Ovary (tissue), 3 donors: ENCODE data around the gene SLC41A3.

Experiments used
- EP300 ChIP-seq: sonication (generic); formaldehyde crosslinking; IDR thresholded peaks from one replicate; pipeline ENCODE4 v1.6.1; 2017; ENCODE audit warnings: antibody characterized with exemption
- POLR2A ChIP-seq: fragments of 450-650 bp; IDR thresholded peaks from one replicate; pipeline ENCODE4 v1.6.1; 2017; ENCODE audit warnings: antibody characterized with exemption, mild to moderate bottlenecking, moderate library complexity
- TF ChIP-seq, protein P1 (sequence below), 3 donors: fragments of 450-650 bp in 2 of 3; fragments of 200-600 bp in 1 of 3; IDR thresholded peaks; one replicate each; pipeline versions ENCODE4 v1.5.1 to v1.8.0; 2016 to 2022; ENCODE audit warnings: antibody characterized with exemption in 3 of 3, mild to moderate bottlenecking in 1 of 3
- donor health status: DM: no; HTN: no; CAD: no.

DNA sequence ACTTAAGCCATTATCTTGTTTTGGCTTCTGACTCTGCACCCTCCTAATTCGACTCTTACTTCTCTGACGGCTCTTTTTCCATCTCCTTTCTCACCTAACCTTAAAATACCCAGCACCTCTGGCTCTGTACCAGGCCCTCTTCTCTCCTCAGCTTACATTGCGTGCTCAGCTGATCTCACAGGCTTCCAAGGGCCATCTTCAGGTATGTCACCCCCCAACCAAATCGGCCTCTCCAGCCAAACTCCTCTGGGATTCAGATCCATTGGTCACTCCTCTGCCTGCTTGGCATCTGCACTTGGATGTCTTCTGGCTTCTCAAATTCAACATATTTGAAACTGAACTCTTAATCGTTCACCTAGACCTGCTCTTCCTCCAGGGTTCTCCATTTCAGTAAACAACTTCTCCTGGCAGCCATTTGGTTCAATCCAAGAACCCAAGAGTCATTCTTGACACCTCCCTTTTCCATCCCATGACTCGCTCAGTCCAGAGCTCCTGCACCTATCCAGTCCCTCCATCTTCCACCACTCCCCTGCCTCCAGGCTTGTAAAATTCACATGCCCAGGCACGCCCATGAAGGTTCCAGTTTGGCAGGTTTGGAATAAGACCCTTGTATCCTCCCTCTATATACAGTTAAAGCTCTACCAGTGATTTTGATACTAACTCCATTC lies 35.2 kb upstream of the SLC41A3 start:
- TF ChIP-seq, protein P1, sequence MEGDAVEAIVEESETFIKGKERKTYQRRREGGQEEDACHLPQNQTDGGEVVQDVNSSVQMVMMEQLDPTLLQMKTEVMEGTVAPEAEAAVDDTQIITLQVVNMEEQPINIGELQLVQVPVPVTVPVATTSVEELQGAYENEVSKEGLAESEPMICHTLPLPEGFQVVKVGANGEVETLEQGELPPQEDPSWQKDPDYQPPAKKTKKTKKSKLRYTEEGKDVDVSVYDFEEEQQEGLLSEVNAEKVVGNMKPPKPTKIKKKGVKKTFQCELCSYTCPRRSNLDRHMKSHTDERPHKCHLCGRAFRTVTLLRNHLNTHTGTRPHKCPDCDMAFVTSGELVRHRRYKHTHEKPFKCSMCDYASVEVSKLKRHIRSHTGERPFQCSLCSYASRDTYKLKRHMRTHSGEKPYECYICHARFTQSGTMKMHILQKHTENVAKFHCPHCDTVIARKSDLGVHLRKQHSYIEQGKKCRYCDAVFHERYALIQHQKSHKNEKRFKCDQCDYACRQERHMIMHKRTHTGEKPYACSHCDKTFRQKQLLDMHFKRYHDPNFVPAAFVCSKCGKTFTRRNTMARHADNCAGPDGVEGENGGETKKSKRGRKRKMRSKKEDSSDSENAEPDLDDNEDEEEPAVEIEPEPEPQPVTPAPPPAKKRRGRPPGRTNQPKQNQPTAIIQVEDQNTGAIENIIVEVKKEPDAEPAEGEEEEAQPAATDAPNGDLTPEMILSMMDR (IDR thresholded peaks at IDR 0.05), result no peak
- no peak for TF ChIP-seq POLR2A
- no peak for TF ChIP-seq EP300
